ENCODE measurements around the gene KCNJ3.
"Not testable (repeated sequence)": the region's sequence is repeated elsewhere in the genome, so short reads cannot be mapped to it uniquely, and the experiment has no call there.

Gene KCNJ3

DNA sequence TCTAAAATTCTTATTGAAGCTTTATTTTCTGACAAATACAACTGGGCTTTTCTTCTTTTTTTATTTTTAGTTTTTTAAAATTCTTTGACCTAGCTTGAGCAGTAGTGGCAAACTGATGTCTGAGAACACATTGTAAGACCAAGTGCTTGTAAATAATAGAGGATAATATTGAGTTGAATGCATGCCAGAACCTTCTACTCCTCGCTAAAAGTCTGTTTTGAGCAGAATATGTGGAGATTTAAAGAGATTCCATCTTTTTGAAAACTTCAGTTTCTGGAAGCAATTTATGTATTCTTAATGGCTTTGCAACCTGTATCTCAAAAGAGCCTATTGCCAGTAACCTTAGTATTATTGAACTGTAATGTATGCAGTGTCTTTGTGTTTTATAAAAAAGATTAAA is 148.3 kb downstream of the KCNJ3 start:
- no peak for DNase-seq (ENCODE audit: low spot score)

DNA sequence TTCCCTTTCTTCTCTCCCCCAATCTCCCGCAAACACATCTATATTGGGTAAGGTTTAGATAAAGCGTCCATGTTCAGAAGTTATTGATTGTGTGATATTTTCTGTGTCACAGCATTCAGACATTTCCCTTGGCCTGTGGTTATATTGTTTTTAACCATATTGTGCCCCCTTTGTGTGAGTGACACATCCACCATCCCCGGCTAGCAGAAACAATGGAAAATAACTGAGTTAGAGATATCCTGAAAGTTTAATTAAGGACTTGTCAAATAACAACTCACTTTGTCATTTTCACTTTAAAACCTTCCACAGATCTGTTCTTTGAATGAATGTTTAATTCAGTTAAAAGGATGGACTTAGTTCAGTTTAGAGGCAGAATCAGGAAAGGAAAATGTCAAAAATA is 151.0 kb downstream of the KCNJ3 start:
- DNase-seq (ENCODE audit: low spot score), result no peak

DNA sequence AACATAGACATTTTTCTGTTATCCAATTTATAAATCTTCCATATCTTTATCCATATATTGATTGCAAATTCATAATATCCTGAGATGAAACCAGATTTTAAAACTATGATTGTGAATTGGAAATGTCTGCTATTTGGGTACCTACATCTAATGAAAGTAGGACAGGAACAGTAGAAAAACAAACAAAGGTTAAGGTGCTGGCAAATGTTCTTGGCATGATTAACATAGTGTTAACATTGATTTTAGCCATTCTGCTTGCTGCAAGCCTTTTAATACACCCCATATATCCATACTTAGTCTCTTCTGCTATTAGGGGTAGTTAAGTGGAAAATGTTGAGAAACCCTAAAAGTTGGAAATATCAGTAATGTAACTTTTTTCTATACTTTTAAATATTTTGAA is 152.0 kb downstream of the KCNJ3 start:
- DNase-seq (ENCODE audit: low spot score), result no peak

DNA sequence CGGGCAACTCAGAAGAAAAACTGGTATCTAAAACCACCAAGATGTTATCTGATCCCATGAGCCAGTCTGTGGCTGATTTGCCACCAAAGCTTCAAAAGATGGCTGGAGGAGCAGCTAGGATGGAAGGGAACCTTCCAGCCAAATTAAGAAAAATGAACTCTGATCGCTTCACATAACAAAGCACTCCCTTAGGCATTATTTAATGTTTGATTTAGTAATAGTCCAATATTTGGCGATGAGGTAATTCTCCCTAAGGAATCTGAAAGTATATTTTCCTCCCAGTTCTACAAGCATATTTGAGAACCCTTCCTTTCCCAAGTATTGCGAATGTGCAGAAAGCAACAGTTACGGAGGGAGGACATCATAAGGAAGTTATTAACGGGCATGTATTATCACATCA is 156.6 kb downstream of the KCNJ3 start:
- DNase-seq (ENCODE audit: low spot score), result no peak

DNA sequence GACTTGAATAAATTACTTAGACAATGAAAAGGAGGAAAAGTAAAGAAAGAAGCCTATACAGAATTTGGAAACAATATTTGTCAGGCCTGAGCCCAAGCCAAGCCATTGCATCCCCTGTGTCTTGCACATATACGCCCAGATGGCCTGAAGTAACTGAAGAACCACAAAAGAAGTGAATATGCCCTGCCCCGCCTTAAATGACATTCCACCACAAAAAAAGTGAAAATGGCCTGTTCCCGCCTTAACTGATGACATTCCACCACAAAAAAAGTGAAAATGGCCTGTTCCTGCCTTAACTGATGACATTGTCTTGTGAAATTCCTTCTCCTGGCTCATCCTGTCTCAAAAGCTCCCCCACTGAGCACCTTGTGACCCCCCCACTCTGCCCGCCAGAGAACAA is 168.7 kb downstream of the KCNJ3 start:
- not testable (repeated sequence) for DNase-seq (ENCODE audit: low spot score)

DNA sequence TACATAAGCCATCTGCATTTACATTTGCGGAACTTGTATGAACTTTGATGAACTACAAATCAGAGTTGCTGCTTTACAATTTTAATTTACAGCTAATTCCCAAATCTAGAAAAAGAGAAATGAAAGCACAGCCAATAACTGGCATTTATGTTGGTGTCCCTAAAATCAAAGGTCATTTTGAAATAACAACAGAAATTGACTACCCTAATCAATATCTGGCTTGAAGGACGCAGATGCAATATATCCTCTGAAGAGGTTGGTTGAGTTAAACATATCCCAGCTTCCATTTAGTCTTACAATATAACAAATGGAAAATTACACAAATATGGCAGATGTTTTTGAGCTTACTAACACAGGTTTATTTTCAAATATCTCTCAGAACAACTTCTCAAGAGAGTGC is 177.5 kb downstream of the KCNJ3 start:
- no peak for DNase-seq (ENCODE audit: low spot score)

DNA sequence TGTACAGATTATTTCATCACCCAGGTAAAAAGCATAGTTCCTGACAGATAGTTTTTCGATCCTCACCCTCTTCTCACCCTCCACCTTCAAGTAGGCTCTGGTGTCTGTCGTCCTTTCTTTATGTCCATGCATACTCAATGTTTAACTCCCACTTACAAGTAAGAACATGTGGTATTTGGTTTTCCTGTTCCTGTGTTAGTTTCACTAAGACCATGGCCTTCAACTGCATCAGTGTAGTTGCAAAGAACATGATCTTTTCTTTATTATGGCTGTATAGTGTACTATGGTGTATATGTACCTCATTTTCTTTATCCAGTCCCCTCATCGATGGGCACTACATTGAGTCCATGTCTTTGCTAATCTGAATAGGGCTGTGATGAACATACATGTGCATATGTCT is 184.2 kb downstream of the KCNJ3 start:
- DNase-seq (ENCODE audit: low spot score), result no peak

DNA sequence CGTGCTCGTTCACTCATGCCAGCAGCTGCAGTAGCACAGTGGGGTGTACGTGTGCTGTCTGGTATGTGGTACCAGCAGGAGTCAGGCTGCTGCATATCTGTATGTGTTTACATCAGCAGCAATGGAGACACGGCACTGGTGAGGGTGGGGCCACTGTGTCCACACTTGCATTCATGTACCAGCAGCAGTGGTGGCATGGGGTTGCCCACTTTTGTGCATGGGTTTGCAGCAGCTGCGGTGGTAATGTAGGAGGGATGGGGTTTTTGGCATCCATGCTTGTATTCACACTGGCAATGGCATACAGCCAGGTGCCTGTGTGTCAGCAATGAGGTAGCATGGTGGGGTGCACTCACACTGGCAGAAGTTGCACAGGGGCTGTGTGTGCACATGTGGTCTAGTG is 187.8 kb downstream of the KCNJ3 start:
- no peak for DNase-seq (ENCODE audit: low spot score)

DNA sequence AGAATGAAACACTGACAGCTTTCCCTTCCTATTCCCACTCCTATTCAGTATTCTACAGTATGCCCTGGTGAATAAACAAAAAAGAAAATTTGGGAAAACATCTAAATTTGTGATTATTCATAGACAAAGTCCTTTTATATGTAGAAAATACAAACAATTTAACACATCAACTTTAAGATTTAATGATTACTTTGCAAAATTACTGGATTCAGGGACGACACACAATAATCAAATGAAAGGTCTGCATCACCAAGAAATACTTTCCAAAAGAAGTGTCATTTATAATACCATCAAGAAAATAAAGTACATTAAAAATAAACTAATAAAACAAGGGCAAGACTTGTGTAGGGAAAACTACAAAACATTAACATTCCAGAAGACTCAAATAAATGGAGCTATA is 199.8 kb downstream of the KCNJ3 start:
- DNase-seq (ENCODE audit: low spot score), result no peak

DNA sequence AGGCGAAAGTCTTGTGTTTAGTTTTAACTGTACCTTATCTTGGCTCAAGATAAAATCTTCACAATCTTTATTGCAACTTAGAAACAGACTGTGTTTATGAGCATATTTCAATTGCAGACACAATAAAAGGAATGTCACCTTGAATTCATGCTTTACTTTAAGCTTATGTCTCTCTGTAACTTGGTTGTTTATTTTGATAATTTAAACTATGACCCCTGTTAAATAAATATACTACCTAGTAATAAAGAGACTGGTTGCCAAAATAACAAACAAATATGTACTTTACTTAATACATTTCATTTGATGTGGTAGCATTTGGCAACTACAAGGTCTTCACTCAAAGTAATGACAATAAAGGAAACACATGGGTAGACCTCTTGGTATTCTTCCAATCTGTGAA is 202.6 kb downstream of the KCNJ3 start:
- DNase-seq (ENCODE audit: low spot score), result no peak

Measured in left forelimb (tissue), 1 donor.